Measurements from ENCODE around the gene GLMP.

The GLMP gene

GRCh38 chr1:156244712-156245111 is 50.8 kb downstream of the GLMP start:
- Histone ChIP-seq H3K4me3 (ENCODE audit: low read depth in 1 of 2, low read length in 2 of 2) (peak overlapping the region in 1 of 2 donors; percentile 65), H3K27me3 (ENCODE audit: control insufficient read depth in 1 of 2, insufficient read depth in 2 of 2, low read length in 2 of 2) (peaks cover 18 to 28% of the 10 kb centered on the region in 2 donors), H3K36me3 (ENCODE audit: control insufficient read depth in 1 of 2, insufficient read depth in 2 of 2, low read length in 2 of 2) (peaks cover 4 to 17% of the 10 kb centered on the region in 2 donors), H3K4me1 (ENCODE audit: control insufficient read depth in 1 of 2, insufficient read depth in 2 of 2, low read length in 2 of 2) (peaks cover 7 to 25% of the 10 kb centered on the region in 2 donors), H3K27ac (ENCODE audit: low read depth, low read length) (no peak overlapping the region), H3K9ac (ENCODE audit: low read depth in 1 of 2, low read length in 2 of 2) (no peak overlapping the region), H3K9me3 (ENCODE audit: control insufficient read depth in 1 of 2, low read length in 2 of 2) (no peaks in the 10 kb centered on the region)

- H3K36me3 ChIP-seq (ENCODE audit: control insufficient read depth in 1 of 2, insufficient read depth in 2 of 2, low read length in 2 of 2): peaks cover 8 to 18% of the 10 kb centered on the region in 2 donors
- H3K9me3 ChIP-seq (ENCODE audit: control insufficient read depth in 1 of 2, low read length in 2 of 2): no peaks in the 10 kb centered on the region
- no peak overlapping the region for H3K9ac ChIP-seq (ENCODE audit: low read depth in 1 of 2, low read length in 2 of 2)
- H3K27ac ChIP-seq (ENCODE audit: low read depth, low read length): no peak overlapping the region
- peaks cover 7 to 25% of the 10 kb centered on the region in 2 donors for H3K4me1 ChIP-seq (ENCODE audit: control insufficient read depth in 1 of 2, insufficient read depth in 2 of 2, low read length in 2 of 2)
- H3K4me3 ChIP-seq (ENCODE audit: low read depth in 1 of 2, low read length in 2 of 2): no peak overlapping the region
- peaks cover 18 to 28% of the 10 kb centered on the region in 2 donors for H3K27me3 ChIP-seq (ENCODE audit: control insufficient read depth in 1 of 2, insufficient read depth in 2 of 2, low read length in 2 of 2)
These were observed 51.4 kb downstream of the GLMP start for GRCh38 chr1:156244126-156244525.

- peaks cover 8 to 32% of the 10 kb centered on the region in 2 donors for H3K36me3 ChIP-seq (ENCODE audit: control insufficient read depth in 1 of 2, insufficient read depth in 2 of 2, low read length in 2 of 2)
- no peaks in the 10 kb centered on the region for H3K9me3 ChIP-seq (ENCODE audit: control insufficient read depth in 1 of 2, low read length in 2 of 2)
- no peak overlapping the region for H3K4me3 ChIP-seq (ENCODE audit: low read depth in 1 of 2, low read length in 2 of 2)
- no peak overlapping the region for H3K9ac ChIP-seq (ENCODE audit: low read depth in 1 of 2, low read length in 2 of 2)
- H3K27me3 ChIP-seq (ENCODE audit: control insufficient read depth in 1 of 2, insufficient read depth in 2 of 2, low read length in 2 of 2): peaks cover 18 to 28% of the 10 kb centered on the region in 2 donors
- peaks cover 7 to 25% of the 10 kb centered on the region in 2 donors for H3K4me1 ChIP-seq (ENCODE audit: control insufficient read depth in 1 of 2, insufficient read depth in 2 of 2, low read length in 2 of 2)
- no peak overlapping the region for H3K27ac ChIP-seq (ENCODE audit: low read depth, low read length)
These were observed 52.7 kb downstream of the GLMP start for GRCh38 chr1:156242738-156243137.

Data from duodenal mucosa (tissue), 2 donors.